Erythroblast (primary cell): ENCODE data around the gene CCDC138.

ENCODE experiments used
- DNase-seq, 2 experiments: peaks; one replicate each; lab custom pipeline; 2025; lab: John Stamatoyannopoulos, UW
- GATA1 ChIP-seq: IDR thresholded peaks from 2 replicates; pipeline ENCODE4 v1.6.1; 2011; ENCODE audit warnings: low read depth, mild to moderate bottlenecking, control low read depth, low read length, moderate library complexity
- POLR2A ChIP-seq: IDR thresholded peaks from 2 replicates; pipeline ENCODE4 v1.6.1; 2011; ENCODE audit warnings: mild to moderate bottlenecking, low read length

The CCDC138 gene

DNA sequence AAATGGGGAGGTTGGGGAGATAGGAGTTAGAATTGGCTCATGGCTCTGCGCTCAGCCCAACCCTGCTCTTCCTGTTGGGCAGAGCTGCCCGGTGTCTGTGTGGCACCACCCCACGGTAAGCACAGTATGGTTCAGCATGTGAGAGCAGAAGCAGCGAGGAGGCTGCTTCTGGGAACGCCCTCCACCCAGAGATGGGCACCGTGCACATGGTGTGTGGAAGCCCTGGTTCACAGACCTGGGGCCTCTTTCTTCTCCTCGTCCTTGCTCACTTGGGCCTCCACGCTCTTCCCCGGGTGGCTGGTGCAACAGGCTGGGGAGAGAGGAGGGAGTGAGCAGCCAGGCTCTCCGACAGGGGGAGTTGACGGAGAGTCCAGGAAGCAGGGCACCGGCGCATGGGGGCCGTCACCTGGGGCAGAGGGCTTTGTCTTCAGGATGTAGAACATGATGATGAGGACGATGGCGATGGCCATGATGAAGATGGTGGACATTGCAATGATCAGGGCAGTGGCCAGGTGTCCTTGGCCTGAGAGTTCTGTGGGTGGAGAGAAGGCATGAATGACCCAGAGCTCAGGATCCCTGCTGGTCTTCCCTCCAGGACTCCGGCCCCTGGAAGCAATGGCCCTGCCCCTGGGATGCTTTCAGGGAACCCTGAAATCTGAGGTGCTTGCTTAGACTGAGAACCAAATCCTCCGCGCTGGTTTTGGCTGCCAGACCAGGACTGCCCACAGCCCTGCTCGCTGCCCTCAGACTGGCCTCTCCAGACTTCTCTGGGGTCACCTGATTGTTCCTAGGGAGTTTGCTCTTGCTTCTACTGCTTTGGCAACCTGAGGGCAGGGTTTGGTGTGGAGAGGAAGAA is 124.2 kb downstream of the CCDC138 start:
- DNase-seq = no peak

DNA sequence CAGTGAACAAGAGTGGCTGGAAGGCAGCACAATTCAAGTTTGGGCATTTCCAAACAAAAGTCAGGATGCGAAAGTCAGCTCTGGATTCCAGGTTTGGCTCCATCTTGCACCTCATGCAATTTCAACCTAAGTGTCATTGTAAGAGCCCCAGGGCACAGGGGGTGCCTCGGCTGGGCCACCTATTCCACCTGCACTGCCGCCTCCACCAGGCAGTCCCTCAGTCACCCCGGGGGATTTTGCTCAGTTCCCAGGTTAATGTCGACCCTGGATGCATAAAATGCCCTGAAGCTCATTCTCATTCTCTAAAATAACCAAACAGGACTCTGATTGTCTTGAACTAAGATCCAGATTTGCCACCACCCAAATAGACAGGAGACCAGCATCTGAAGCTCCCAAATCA is 124.8 kb downstream of the CCDC138 start:
- TF ChIP-seq GATA1 (no peak), POLR2A (no peak)

More for the DNA sequence above, 124.2 kb downstream of the CCDC138 start:
- TF ChIP-seq POLR2A (no peak), GATA1 (no peak)

DNA sequence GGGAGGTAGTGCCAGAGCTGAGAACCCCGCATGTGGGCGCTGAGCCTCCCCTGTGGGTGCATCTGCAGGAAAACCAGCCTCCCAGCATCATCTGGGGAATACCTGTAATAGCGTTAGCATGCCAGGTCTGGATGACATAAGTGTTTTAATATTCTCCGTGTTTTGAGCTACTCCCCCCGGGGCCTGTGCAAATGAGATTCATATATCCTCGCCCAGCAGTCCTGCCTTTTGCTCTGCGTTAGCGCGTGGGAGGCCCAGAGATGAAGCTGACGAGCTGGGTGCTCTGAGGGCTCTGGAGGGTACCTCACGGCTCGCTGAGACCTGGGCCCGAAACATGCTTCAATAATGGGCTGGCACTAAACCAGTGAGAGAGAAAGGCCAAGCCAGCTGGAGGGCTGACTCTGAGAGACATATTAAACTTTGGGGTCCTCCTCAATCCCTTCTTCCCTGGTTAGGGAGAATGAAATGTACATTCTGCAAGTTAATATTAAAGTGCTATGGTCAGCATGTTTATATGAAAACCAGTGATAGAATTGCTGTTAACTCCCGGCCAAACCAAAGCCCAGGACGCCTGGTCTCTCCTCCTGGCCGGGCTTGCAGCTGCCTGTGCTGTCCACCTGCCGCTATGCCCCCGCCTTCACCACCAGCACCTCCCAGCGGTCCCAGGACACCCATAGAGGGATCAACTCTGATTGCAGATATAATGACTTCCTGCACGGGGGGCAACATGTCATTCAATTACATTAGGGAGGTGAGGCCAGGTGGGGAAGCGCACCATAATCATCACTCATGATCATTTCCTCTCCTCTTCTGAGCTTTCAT is 125.4 kb downstream of the CCDC138 start:
- DNase-seq = no peak
- TF ChIP-seq POLR2A = no peak
- no peak for TF ChIP-seq GATA1

More for the DNA sequence above, 124.8 kb downstream of the CCDC138 start:
- DNase-seq = no peak

DNA sequence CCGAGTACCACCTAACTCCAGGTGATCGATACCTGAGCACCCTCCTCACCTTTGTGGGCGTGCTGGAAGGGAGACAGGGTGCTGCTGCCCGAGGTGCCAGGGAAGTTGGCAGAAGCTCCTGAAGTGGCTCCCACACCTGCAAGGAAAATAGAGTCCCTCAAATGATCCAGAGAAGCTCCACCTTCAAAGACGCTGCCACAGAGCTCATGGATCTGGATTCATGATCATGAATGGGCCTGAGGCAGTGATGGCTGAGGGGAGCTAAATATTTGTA is 126.0 kb downstream of the CCDC138 start:
- DNase-seq = no peak
- TF ChIP-seq GATA1 (no peak), POLR2A (no peak)

DNA sequence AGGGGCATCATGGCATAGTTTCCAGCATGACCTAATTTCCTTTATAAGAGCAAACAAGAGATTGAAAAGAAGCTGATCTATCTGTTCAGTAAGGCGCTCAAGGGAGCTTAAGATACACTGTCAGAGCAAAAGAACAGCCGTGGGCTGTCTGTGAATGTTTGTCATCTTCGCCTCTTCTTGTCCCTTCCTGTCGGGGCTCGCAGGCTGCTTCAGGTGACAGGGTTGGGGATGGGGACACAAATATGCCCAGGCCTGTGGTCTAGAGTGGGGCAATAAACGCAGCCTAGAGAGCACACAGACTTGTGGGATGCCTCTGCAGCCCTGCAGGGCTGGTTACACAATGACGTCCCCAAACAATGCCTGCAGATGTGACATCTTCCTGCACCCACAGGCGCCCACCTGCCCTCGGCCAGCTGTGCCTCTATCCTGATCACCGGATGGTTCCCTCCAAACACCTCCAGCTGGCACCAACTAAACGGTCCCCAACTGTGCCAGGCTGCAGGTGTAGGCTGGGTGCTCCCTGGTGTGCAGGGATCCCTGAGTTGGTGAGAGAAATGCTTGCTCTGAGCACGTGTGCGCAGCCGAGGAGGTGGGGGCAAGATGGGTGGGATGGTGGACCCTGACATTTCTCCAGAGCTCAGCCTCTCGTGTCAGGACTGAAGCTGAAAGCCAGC is 129.7 kb downstream of the CCDC138 start:
- no peak for TF ChIP-seq GATA1
- TF ChIP-seq POLR2A = no peak

DNA sequence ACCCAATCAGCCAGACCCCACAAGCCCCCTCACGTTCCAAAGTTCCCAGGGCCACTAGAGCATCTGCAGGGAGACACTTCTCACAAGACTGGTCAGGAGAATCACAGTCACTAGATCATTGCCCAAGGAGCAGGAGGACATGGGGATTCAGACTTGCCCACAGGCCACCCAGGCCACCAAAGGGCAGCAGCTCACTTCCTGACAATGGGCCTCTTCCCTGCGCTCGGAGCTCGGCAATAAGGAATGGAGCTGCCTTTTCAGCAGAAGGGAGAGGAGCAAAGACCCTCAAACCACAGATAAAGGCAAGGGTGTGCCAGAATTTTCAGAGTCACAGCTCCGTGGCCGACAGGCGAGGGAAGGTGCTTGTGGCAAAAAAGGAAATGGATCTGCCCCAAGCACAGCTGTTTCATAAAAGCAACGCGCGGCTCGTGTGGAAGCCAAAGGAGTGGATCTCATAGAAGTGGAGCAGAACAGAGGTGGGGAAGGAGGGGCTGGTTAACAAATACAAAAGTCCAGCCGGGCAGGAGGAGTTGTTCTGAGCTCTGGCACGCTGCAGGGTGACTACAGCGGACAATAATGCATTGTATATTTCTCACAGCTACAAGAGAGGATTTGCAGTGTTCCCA is 130.3 kb downstream of the CCDC138 start:
- DNase-seq = no peak
- TF ChIP-seq GATA1 (no peak), POLR2A (no peak)

More for the DNA sequence above, 129.7 kb downstream of the CCDC138 start:
- no peak for DNase-seq

DNA sequence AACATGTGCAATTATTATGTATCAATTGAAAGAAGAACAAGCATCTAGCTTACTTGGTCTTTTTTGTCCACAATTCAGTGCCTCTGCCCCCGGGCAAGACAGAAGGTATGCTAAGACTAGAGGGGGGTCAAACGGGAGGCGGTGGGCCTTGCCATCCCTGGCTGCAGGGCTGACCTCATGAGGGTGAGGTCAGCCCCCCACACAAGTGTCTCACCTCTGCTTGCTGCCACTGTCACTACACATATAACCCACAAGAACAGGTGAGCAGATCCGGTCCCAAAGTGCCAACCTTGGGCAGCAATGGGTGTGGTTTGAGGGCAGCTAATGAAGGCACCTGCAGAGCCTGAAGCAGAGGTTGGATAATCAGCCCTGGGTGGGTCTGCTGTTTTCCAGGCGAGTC is 131.0 kb downstream of the CCDC138 start:
- DNase-seq = no peak
- TF ChIP-seq POLR2A = no peak
- no peak for TF ChIP-seq GATA1

DNA sequence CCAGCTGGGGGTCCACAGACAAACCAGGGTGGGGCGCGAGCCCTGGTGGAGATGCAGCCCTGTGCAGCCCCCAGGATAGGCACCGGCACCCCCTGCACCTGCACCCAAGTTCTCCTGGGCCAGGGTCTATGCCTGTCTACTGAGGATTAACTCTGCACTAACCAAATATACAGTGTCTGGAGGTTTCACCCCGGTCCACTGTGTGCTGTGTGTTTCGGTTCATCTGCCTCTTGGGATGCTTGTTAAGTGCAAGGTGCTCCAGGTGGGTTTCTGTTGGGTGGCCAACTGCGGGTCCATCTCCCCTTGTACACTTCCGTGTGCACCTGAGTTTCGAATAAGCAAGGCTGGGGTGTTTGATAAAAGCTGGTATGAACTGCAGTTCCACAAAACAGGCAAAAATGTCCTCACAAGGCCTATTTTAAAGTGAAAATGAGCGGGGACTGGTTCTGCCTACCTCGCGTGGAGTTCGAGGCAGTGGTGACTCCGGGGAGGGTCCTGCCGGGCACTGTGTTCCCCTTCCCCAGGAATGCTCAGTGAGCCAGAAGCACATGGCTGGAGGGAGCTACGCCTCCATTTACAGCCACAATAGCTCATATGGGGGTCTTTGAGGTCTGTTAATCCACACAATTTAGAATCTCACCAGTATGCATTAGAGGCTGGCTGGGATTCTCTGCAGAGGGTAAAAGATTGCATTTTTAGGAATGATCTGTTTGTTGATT is 131.7 kb downstream of the CCDC138 start:
- no peak for DNase-seq
- no peak for TF ChIP-seq GATA1
- no peak for TF ChIP-seq POLR2A

DNA sequence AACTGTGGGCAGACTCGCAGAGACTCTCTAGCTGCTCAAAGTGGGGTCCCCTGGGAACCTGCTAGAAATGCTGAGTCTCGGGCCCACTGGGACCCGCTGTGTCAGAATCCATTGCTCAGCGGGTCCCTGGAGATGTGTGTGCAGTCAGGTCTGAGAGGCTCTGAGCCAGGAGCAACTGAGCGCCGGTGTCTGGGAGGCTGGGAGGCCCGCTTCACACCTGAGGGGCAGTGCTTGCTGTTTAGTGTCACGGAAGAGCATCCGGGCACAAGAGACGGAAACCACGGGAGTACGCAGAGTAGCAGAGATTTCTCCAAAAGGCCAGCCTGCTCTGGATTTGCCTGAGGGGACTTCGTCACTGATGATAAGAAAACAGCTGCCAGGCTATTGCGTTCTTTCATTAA is 132.4 kb downstream of the CCDC138 start:
- no peak for DNase-seq
- TF ChIP-seq POLR2A (no peak), GATA1 (no peak)

DNA sequence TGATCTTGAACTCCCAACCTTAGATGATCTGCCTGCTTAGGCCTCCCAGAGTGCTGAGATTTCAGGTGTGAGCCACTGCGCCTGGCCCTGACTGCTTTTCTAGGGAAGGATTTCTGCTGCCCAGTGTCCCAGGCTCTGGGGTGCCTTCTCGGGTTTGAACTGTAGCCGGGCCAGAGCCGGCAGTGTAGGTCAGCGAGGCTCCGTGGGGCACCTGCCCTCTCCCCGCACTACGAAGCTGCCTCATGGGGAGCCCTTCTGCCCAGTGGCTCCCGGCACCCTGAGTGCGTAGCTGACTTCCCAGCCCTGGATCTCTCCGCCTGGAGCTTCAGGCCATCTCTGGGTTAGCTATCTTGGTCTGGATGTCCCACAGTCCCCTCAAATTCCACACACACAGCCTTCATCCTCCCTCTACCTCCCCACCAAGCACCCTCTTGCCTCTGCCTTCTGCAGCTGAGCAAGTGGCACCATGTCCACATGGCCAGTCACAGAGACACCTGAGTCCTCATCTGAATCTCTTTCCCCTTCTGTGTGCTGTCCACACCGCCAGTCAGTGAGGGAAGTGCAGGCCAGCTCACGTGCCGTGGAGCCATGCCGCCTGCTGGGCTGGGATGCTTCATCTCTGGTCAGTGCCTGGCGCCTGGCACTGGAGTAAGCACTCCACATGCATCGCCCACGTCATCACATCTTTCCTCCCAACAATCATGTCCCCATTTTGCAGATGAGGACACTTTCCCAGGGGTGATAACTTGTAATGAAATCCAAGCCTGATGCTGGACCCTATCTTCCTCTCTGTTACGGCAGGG is 133.2 kb downstream of the CCDC138 start:
- DNase-seq = no peak
- TF ChIP-seq POLR2A (no peak), GATA1 (no peak)

DNA sequence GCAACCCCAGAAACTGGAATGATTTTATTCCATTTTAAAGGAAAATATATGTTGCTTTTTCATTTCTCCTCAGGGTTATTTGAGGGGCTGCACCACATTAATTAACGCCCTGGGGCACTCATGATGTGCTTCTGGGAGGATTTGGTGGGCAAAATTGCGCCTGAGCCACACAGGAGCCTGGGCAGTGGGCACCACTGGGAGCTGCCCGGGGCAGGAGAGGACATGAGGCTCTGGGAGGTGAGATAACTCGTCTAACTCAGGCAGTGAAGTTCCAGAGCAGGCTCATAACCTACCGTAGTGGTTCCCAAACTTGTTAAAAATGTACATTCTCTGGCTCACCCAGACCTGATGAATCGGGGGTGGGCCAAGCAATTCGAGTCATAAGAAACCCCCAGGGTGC is 134.1 kb downstream of the CCDC138 start:
- TF ChIP-seq GATA1 (no peak), POLR2A (no peak)
- no peak for DNase-seq
